HT-29 (cell line): Measurements from ENCODE around the gene CCDC89. TPM values are rescaled to one million over a fixed set of nuclear protein-coding genes. Genes with fewer than 3 reads are reported as not detected.
"Not testable (repeated sequence)": the region's sequence is repeated elsewhere in the genome, so short reads cannot be mapped to it uniquely, and the experiment has no call there.

Source experiments
- DNase-seq: peaks from one replicate; pipeline ENCODE4 v3.0.0-alpha.2; 2015; ENCODE audit warnings: low spot score
- total RNA-seq: library from RNA; depleted of rRNA; stranded (reverse); fragments of >200 nt; shearing (Covaris generic); gene quantifications from 2 replicates; pipeline ENCODE4 v1.2.3, GENCODE V29; 2014; rRNA removed

Gene CCDC89
- total RNA-seq, 1 experiment from 2014 or later = 0.13 TPM

DNA sequence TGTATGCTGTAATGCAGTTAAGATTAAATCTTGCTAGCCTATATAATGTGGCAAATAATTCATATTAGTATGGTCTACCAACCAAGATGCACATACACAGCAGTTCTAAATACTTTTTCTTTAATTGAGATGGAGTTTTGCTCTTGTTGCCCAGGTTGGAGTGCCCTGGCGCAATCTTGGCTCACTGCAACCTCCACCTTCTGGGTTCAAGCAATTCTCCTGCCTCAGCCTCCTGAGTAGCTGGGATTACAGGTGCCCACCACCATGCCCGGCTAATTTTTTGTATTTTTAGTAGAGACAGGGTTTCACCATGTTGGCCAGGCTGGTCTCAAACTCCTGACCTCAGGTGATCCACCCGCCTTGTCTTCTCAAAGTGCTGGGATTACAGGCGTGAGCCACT is 31.7 kb downstream of the CCDC89 start:
- not testable (repeated sequence) for DNase-seq

DNA sequence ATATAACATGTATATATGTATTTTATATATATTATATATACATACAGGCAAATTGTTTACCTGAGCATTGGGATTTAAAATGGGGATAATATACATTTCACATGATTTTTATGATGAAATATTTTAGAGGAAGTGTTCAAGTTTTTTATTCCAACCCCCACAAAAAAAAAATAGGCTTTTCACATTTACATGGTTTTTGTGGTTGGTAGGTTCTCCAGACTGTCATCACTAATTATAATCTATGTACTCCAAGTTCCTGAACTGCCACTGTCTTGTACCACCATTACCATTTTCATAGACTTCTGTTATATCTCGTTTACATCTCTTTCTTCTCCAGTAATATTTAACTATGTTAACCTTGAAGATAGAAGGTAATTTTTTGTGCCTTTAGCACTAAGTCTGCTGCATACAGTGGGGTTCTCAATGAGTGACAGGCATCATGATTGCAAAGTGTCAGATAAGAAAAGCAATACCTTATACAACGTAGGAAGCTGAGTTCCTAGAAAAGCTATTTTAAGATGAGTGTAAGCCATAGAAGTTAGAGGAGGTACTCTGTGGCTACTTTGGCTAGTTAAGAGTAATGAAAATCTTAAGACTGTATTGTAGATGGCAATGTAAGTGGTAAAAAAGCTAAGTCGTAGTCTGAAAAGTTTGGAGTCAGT is 33.1 kb downstream of the CCDC89 start:
- no peak for DNase-seq

DNA sequence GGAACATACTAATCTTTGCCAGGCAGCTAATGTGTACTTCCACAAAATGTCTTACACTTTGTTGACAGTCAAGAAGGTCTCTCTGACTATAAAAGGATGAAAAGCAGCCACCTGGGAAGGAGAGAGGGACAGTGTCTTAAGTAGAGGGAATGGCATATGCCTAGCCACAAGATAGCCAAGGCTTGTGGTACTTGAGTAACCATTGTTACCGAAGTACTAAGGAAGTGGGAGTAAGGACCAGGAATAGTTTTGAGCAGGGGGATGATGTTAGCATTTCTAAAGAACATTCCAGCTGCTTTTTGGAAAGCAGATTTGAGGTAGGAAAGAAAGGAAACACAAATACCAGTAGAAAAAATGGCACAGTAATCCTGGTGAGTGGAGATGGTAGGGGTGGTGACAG is 34.9 kb downstream of the CCDC89 start:
- no peak for DNase-seq

DNA sequence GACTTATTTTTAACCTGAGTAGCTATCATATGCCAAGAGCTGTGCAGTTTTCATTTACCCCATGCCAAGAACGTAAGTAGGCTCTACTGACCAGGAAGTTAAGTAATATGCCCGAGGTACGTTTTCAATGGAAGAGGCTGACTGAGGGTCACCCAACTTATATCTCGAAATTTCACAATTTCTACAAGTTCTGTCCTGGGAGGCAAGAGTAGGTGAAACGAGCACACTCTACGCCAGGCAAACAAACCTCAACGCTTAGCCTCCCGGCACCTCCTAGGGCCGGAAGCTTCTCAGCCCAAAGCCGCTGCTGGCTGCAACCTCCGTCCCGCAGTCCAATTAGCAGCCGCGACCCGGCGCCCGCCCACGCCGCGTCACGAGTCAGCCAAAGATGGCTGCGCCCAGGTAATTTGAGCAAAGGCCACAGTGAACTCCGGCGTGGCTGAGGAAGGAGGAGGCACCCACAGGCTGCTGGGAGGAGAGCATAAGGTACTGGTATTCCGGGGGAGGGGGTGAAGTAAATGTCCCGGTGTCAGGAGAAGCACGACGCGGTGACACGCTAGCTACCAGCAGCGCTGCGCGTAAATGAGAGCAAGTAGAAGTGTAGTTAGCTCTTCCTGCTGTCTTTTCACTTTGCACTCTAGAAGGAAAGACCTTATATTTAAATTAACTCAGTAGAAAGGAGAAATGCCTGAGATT is 38.2 kb downstream of the CCDC89 start, which contains the start of gene TMEM126A:
TSS of gene TMEM126A (plus strand) at position 364 of the 696 bp plus-strand sequence. CDS start 2,289 bp downstream, outside the sequence.
- DNase-seq = peak; percentile 98

DNA sequence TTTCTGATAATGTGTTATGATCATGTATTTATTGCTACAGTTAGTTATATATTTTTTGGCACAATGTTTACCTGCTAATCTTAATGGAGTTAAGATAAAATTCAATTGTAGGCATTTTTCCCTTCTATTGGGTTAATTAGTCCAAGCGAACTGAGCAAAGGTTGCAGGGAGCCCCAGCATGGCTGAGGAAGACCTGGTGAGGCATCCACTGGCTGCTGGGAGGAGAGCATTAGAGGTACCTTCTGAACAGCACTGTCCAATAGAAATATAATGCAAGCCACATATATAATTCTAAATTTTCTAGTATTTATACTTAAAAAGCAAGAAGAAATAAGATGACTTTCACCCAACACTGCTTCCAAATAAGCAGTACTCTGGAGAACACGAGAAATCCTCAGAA is 38.9 kb downstream of the CCDC89 start:
- no peak for DNase-seq

DNA sequence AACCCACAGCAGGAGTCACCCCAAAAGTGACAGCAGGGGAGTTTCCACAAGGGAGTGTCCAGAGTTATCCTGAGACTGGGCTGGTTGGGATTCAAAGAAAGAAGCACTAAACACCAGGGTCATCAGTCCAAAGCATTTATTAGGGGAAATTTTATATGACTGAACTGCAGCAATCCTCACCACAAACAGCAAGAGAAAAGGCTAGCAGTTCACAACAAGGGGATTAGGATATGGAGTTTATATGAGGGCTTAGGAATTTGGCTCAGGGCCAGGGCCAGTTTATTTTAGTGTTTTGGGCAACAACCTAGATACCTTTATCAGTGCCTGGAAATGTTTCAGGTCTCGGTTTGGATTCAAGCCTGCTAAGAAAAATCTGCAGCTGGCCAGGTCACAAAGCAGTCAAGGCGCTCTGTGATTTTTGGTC is 42.8 kb downstream of the CCDC89 start:
- peak; percentile 51 for DNase-seq

DNA sequence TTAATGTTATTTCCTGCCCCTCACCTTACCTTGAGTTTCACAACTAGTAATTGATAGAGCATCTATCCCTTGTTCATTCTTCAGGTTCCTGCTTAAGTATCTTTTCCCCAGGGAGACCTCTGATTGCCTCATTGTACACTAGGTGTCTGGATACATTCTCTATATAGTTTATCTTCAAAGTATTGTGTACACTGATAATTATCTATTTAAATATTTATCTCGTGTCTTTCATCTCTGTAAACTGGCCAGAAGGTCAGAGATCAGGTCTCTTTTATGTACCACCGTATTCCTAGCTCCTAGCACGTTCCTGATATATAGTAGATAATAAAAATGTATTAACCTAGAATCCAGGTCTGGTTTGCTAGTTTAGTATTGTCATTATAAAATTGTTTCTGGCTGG is 51.2 kb downstream of the CCDC89 start:
- no peak for DNase-seq

Other genes starting within 250 kb of the CCDC89 start
- 0.37 and 0.86 TPM in 2 replicates for gene DLG2, start 58.9 kb downstream of the CCDC89 start, total RNA-seq
- 54.0 and 57.9 TPM in 2 replicates for gene TMEM126B, start 57.6 kb downstream of the CCDC89 start, total RNA-seq
- gene TMEM126A, start 38.2 kb downstream of the CCDC89 start, total RNA-seq = 13.0 and 24.1 TPM in 2 replicates
- 108 and 124 TPM in 2 replicates for gene CREBZF, start 21.1 kb downstream of the CCDC89 start, total RNA-seq
- gene SYTL2, start 124.9 kb upstream of the CCDC89 start, total RNA-seq = 16.6 and 18.7 TPM in 2 replicates
- gene CCDC83, start 169.2 kb upstream of the CCDC89 start, total RNA-seq = not detected in 2 replicates